PFSK-1 (cell line): ENCODE results near the gene DYNC1LI1.

Experiments
- TAF1 ChIP-seq: IDR thresholded peaks from 2 replicates; pipeline ENCODE4 v1.6.1; 2012; ENCODE audit warnings: low read length, control low read depth, borderline replicate concordance; ENCODE audit not compliant: insufficient read depth
- TF ChIP-seq, protein P1 (sequence below), 2 experiments: IDR thresholded peaks; 2 replicates each; pipeline versions ENCODE4 v1.6.1 to v1.8.0; 2011 to 2012; ENCODE audit warnings: low read depth in 2 of 2, low read length in 2 of 2, control low read depth in 1 of 2, inconsistent platforms in 1 of 2, mild to moderate bottlenecking in 1 of 2, moderate library complexity in 1 of 2; ENCODE audit not compliant: insufficient read depth in 1 of 2

DNA sequence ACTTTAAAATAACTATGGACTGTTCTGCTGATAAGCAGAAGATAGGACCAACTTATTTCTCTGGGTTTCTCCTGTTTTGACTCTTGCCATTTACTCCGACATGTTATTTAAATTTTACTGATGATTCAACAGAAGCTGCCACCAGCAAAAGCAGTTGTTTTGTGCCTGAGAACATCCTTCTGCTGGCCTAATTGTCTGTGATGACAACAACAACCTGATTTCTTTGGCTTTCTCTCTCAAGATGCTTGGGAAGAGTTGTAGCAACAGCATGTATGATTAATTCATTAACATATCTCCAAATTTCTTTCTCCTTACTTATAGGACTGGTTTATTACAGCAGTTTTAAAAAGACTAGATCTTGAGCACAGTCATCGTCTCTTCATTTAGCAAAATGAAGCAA, 36.9 kb upstream of the DYNC1LI1 start:
- TF ChIP-seq, protein P1, sequence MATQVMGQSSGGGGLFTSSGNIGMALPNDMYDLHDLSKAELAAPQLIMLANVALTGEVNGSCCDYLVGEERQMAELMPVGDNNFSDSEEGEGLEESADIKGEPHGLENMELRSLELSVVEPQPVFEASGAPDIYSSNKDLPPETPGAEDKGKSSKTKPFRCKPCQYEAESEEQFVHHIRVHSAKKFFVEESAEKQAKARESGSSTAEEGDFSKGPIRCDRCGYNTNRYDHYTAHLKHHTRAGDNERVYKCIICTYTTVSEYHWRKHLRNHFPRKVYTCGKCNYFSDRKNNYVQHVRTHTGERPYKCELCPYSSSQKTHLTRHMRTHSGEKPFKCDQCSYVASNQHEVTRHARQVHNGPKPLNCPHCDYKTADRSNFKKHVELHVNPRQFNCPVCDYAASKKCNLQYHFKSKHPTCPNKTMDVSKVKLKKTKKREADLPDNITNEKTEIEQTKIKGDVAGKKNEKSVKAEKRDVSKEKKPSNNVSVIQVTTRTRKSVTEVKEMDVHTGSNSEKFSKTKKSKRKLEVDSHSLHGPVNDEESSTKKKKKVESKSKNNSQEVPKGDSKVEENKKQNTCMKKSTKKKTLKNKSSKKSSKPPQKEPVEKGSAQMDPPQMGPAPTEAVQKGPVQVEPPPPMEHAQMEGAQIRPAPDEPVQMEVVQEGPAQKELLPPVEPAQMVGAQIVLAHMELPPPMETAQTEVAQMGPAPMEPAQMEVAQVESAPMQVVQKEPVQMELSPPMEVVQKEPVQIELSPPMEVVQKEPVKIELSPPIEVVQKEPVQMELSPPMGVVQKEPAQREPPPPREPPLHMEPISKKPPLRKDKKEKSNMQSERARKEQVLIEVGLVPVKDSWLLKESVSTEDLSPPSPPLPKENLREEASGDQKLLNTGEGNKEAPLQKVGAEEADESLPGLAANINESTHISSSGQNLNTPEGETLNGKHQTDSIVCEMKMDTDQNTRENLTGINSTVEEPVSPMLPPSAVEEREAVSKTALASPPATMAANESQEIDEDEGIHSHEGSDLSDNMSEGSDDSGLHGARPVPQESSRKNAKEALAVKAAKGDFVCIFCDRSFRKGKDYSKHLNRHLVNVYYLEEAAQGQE (IDR thresholded peaks at IDR 0.05; ENCODE audit: insufficient read depth in 1 of 2, low read depth in 2 of 2, low read length in 2 of 2), result no peak
- no peak for TF ChIP-seq TAF1
